HFF-Myc (cell line): Measurements from ENCODE around the gene BEST2.
"Not testable (repeated sequence)": the region's sequence is repeated elsewhere in the genome, so short reads cannot be mapped to it uniquely, and the experiment has no call there.

Experiments used
- DNase-seq: peaks from one replicate; pipeline ENCODE4 v3.0.0-alpha.2; 2011; ENCODE audit warnings: low read depth; ENCODE audit errors: extremely low read depth
- H3K4me3 ChIP-seq: replicated peaks from 2 replicates; pipeline ENCODE4 v1.5.1; 2011; ENCODE audit warnings: low read depth, mild to moderate bottlenecking, control low read depth, low read length
- CTCF ChIP-seq: IDR thresholded peaks from 2 replicates; pipeline ENCODE4 v1.5.1; 2012; ENCODE audit warnings: mild to moderate bottlenecking, low read depth, low read length, control low read depth; ENCODE audit errors: missing control alignments

The BEST2 gene

GRCh38 chr19:12751635-12752034 is at the start of gene BEST2:
BEST2 (plus strand) TSS chr19:12751791; CDS start chr19:12752593, 802 bp downstream.
- no peak for DNase-seq
- no peak within 1 kb of the TSS for H3K4me3 ChIP-seq
- TF ChIP-seq CTCF, result no peak

- no peak for DNase-seq
- H3K4me3 ChIP-seq, result no peak overlapping the region
- TF ChIP-seq CTCF, result no peak
These were observed 48.5 kb upstream of the BEST2 start for GRCh38 chr19:12703046-12703445.

GRCh38 chr19:12705169-12705568 is 46.4 kb upstream of the BEST2 start:
- no peak for DNase-seq
- H3K4me3 ChIP-seq, result no peak overlapping the region
- TF ChIP-seq CTCF, result no peak

- H3K4me3 ChIP-seq, result no peak overlapping the region
- no peak for DNase-seq
- no peak for TF ChIP-seq CTCF
These were observed 45.8 kb upstream of the BEST2 start for GRCh38 chr19:12705654-12706331.

GRCh38 chr19:12706332-12706718 is 45.3 kb upstream of the BEST2 start:
- TF ChIP-seq CTCF, result no peak
- no peak overlapping the region for H3K4me3 ChIP-seq
- no peak for DNase-seq

- DNase-seq, result no peak
- no peak for TF ChIP-seq CTCF
- no peak overlapping the region for H3K4me3 ChIP-seq
These were observed 43.0 kb upstream of the BEST2 start for GRCh38 chr19:12708641-12709040.

GRCh38 chr19:12711187-12711586 is 40.4 kb upstream of the BEST2 start:
- TF ChIP-seq CTCF, result no peak
- no peak overlapping the region for H3K4me3 ChIP-seq
- no peak for DNase-seq

- DNase-seq, H3K4me3 ChIP-seq: not testable (repeated sequence)
These were observed 39.5 kb upstream of the BEST2 start for GRCh38 chr19:12712077-12712476.

- not testable (repeated sequence) for DNase-seq, H3K4me3 ChIP-seq
These were observed 38.3 kb upstream of the BEST2 start for GRCh38 chr19:12713304-12713703.
